SH-SY5Y (cell line): ENCODE data around the gene EEFSEC.

ENCODE experiments used
- GATA2 ChIP-seq: IDR thresholded peaks from 2 replicates; pipeline ENCODE4 v1.6.1; 2011; ENCODE audit warnings: mild to moderate bottlenecking, low read depth, low read length
- GATA3 ChIP-seq: IDR thresholded peaks from 2 replicates; pipeline ENCODE4 v1.6.1; 2011; ENCODE audit warnings: low read depth, mild to moderate bottlenecking, low read length, moderate library complexity

DNA sequence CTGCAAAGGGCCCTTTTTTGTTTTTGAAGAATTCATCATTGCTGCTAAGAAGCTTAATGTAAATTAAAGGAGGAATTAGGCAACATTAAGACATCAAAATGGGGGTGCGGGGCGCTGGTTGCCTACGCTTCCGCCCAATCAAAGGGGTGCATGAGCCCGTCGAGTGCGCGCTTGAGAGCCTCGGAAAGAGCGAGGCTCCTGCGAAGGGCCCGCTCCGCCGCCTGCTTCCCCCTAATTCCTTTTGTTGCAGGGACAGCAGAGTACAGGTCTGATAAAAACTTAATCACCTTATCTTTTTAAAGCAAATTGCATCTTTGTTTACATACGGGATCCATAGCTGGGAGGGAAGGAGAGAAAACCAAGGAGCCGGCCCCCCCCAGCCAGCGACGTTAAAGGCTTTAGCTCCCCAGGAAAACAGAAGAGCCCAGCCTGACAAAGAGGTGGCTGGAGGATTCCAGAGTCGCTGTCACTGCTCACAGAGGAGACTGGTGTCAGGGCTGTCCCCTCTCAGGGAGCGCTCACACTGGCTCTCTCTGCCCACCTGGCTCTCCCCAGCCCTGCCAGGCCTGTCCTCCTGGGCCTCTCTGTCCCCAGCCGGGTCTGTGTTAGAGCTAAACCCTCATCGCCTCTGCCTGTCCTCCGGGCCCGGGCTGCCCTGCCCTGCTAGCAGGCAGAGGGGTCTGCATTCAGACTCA lies 246.1 kb downstream of the EEFSEC start:
- peak; percentile 32; the same call in 1 of the 2 replicates for TF ChIP-seq GATA2
- TF ChIP-seq GATA3, result no peak
